MM.1S (cell line): Measurements from ENCODE around the gene MYH7.

Source experiments
- EZH2phosphoT487 ChIP-seq: fragments of 300-600 bp; sonication (generic); IDR thresholded peaks from 2 replicates; pipeline ENCODE4 v1.6.1; 2018; ENCODE audit warnings: antibody characterized with exemption, low read length
- TF ChIP-seq, protein P1 (sequence below): fragments of 300-600 bp; sonication (generic); IDR thresholded peaks from 2 replicates; pipeline ENCODE4 v1.5.1; 2016; ENCODE audit warnings: antibody characterized with exemption, low read length, mixed read lengths

DNA sequence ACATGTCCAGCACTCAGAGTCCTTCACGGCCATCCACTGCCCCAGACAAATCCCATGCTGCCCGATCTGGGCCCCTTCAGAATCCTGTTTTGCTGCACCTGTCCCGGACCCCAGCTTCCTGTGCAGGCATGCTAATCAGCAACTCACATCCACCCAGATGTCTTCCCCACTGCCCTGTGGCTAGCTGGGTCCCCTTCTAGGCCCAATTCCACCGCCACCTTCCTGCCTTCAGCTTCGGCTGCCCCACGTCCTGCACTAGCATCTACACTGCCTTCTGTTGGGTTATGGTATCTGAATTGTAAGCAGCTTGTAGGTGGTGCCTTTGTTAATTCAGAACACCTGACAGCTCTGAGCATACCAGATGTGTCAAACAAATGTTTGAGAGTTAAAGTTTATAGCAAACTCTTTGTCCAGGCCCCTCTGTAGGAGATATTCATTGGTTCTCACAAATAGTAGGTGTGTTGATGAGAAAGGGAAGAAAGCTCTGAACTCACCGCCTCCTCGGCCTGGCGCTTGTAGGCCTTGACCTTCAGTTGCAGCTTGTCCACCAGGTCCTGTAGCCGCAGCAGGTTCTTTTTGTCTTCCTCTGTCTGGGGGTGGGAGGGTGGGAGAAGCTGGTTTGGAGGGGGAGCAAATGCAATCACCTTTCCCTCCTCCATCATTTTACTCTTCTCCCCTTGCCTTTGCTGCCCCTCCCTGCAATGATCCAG lies 52.6 kb downstream of the MYH7 start:
- TF ChIP-seq, protein P1, sequence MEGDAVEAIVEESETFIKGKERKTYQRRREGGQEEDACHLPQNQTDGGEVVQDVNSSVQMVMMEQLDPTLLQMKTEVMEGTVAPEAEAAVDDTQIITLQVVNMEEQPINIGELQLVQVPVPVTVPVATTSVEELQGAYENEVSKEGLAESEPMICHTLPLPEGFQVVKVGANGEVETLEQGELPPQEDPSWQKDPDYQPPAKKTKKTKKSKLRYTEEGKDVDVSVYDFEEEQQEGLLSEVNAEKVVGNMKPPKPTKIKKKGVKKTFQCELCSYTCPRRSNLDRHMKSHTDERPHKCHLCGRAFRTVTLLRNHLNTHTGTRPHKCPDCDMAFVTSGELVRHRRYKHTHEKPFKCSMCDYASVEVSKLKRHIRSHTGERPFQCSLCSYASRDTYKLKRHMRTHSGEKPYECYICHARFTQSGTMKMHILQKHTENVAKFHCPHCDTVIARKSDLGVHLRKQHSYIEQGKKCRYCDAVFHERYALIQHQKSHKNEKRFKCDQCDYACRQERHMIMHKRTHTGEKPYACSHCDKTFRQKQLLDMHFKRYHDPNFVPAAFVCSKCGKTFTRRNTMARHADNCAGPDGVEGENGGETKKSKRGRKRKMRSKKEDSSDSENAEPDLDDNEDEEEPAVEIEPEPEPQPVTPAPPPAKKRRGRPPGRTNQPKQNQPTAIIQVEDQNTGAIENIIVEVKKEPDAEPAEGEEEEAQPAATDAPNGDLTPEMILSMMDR = no peak
- no peak for TF ChIP-seq EZH2phosphoT487
